ENCODE results near the gene DDX17.

Gene DDX17

DNA sequence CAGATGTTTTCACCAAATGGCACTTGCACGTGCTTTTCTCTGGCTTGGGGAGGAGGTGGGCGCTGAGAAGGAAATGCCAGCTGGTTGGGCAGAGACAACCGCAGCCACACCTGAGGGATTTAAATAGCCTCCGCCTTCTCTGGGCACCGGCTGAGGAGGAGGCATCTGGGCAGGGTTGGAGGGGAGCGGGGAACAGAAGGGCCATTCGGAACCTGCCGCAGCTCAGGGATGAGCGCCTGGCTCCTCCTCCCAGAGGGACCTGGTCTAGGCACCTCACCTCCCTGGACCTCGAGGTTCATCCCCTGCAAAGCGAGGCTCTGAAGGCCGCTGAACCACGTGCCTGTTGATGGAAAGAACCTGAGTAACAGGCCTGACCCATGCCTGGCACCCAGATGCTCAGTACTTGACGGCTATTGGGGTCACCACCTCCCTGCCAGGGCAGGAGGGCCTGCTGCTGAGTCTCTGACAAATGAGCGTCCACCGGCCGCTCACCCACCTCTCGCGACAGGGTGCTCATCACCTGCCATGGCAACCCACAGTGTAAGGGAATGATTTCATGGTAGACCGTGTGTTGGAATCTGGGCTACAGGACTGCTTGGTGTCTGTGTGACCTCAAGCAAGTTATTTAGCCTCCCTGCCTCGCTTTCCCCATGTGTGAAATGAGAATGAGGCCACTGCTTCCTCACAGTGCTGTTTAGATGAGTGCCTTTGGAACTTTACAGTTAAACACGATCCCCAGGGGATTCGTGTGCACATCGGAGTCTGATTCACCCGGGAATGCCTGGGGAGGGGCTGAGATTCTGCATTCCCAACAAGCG is 40.2 kb downstream of the DDX17 start:
- no peak for DNase-seq (ENCODE audit: low read depth, low spot score)

DNA sequence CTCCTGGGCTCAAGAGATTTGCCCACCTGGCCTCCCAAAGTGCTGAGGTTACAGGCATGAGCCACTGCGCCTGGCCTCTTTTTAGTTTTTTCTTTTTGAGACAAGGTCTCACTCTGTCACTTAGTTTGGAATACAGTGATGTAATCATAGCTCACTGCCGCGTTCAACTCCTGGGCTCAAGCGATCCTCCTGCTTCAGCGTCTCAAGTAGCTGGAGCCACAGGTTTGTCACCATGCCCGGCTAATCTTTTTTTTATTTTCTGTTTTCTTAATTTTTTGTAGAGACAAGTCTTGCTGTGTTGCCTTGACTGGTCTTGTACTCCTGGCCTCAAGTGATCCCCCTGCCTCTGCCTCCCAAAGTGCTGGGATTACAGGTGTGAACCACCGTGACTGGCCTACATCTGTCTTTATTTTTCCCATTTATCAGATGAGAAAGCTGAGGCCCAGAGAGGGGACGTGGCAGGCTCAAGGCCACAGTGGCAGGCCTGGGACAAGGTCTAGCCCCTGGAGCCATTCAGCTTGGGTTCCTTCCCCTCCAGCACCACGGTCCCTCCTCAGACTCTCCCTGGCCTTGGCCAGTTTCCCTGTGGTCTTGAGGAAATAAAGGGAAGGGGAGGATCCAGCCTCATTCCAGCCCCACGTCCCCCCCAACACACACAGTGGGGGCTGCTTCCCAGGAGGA is 41.0 kb downstream of the DDX17 start:
- DNase-seq (ENCODE audit: low read depth, low spot score), result no peak

DNA sequence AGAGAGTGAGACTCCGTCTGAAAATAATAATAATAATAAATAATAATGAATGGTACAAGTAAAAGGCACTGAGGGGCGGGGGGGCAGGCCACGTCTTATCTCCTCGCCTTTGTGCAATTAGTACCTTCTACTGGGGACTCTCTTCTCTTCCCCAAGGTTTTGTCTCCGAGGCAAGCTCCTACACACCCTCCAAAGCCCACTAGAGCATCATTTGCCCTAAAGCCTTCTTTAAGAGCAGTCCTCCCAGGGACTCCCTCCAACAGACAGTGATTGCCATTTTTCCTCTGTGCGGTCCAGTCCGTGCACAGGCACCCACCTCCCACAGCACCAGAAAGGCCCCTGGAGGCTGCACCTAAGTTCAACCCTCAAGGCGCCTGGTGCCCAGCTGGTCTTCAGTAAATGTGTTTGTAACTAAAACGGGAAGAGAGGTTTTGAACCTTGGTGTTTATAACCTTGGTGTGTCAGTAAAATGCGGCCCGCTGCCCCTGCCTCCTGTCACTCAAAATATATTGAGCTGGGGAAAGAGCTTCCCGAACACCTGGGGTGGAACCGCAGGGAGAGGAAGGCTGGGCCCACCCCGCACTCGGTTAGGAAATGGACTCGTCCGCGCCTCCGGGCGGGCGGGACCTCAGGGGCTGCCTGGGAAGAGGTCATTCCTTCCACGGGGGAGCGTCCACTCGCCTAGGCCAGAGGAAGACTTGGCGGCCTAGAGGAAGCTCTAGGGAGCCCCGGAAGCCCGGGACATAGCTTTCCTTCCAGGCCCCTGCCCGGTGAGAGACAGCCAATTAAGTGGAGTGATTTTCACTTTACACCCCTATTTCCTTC is 42.9 kb downstream of the DDX17 start:
- DNase-seq (ENCODE audit: low read depth, low spot score), result no peak

DNA sequence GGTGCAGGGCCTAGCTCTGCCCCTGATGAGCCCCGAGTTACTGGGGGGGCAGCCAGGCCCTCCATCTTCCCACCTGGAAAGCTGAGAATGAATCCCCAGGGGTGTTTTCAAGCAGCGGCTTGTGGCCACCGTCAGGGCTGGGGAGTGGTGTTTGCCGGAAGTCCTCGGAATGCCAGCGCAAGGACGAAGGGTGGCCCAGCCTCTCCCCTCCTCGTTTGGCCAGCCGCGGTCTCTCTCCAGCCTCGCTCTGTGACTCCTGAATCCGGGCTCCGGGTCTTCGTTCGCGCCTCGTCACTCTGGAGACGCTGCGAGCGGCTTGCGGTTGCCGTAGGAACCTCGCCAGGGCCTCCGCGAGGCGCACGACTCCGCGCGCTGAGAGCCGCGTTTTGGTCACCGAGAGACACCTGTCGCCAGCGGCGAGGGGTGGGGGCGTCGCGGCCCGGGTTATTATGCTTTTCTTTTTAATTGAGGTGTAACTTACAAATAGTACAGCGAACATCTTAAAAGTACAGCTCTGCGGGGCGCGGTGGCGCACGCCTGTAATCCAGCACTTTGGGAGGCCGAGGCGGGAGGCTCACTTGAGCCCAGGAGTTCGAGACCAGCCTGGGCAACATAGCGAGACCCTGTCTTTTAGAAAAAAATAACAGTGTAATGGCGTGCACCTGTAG is 44.6 kb downstream of the DDX17 start:
- DNase-seq (ENCODE audit: low read depth, low spot score), result peak; percentile 50

DNA sequence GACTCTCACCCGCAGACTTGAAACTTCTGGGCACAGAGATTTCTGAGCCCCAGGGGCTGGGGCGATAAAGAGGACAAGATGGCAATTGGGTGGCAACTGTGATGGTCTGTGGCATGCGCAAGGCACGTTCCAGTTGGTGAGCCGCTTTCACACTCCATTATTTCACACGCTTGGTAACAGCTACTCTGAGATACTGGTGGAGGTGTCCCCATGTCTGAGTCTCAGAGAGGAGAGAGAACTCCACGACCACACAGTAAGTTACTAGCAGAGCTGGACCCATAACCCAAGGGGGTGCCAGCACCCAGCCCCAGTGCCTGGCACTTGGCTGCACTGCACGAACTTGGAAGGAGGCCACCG is 45.1 kb downstream of the DDX17 start:
- DNase-seq (ENCODE audit: low read depth, low spot score), result no peak

DNA sequence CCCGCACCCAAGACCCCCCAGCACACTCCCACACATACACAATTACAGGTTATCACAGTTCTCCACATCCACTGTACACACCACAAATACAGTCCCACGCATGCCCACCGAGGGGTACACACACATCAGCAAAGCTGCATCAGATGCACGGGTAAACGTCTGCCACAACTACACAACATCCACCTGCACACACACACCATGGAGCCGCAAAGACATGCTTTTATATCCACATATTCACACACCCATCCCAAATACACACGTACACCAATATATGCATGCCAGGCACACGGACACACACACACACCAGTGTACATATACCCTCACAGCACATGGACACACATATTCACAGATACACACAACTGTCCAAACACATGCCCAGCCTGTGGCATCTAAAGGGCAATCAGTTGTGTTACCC is 45.7 kb downstream of the DDX17 start:
- no peak for DNase-seq (ENCODE audit: low read depth, low spot score)

DNA sequence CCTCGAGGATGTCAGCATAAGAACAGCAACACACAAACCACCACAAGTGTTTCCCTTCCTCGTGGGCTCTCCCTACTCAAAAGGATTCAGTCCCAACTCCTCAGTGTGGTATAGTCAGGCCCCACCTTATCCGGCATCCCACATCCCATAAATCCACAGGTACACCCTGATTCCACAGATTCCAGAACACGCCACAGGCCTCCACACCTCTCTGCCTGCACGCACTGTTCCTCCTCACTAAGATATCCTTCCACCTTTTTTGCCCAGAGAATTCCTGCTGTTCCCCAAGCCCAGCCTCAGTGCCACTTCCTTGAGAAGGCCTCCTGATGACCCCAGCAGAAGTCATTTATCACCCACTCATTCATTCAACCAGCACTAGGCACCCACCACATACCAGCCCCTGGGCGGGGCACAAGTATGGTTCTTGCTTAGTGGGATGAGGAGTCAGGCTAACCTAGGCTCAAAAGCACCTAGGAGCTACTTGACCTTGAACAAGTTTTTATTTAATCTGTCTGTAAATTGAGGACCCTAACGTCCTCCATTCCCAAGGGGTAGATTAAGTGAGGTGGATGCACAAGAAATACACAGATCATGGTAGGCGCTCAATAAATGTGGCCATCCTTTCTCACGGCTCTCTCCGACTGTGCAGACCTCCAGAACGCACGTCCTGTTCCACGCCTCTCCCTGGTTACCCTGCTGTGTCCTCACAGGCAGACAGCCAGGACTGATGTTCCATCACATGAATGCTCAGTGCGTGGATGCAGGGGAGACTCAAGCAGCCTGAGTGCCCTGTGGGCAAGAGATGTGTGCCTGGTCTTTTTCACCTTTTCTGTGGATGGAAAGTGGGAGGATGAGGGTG is 49.0 kb downstream of the DDX17 start:
- no peak for DNase-seq (ENCODE audit: low read depth, low spot score)

DNA sequence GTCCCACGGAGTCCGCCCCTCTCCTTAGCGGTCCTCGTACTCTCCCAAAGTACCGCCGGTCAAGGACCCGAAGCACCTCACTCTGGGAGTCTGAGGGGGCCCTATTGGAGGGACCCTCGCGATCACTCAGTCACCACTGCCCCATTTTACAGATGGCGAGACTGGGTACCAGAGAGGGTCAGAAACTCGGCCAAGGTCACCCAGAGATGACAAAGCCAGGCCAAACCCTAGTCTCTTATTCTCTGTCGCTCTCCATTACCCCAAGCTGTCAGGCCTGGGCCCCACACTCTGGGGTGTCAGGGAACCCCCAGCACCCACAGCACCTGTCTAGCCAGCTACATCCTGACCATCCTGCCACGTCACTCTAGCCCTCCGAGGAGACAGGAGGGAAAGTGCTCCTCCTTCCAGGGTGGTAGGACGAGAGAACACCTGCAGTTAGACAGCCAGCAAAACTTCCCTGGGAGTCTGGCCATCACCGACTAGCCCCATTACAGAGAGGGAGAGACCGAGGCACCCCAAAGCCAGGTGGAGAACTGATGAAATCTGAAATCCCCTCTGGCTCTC is 49.8 kb downstream of the DDX17 start:
- no peak for DNase-seq (ENCODE audit: low read depth, low spot score)

DNA sequence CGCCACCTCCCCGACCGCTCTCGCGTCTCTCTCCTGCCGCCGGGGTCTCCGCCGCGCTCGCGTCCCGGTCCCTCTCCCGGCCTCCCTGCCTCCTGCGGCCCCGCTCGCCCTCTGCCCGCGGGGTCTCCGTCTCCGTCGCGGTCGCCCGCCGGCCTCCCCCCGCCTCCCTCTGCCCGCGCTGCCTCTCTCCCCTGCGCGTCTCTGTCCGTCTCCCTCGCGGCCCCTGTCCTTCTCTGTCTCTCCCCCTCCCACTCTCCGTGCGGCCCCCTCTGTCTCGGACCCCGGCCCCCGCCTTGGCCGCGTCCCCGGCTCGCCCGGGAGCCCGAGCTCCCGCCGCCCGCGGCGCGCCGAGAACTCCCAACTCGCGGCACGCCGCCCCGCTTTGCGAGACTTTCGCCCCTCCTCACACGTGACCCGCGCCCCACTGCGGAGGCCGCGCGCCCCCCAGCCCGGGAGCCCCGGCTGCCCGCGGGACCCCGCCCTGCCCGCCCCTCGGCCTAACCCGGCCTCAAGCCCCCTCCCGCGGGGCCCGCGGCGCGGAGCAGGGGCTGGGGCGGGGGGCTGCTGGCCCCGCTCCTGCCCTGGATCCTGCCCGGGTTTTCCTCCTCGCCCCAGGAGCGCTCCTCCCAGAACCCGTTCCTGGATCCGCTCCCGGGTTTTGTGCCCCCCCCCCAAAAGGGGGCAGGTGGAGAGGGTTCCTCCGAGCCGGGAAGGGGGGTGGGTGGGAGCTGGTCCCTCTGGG is 50.4 kb downstream of the DDX17 start:
- DNase-seq (ENCODE audit: low read depth, low spot score), result no peak

DNA sequence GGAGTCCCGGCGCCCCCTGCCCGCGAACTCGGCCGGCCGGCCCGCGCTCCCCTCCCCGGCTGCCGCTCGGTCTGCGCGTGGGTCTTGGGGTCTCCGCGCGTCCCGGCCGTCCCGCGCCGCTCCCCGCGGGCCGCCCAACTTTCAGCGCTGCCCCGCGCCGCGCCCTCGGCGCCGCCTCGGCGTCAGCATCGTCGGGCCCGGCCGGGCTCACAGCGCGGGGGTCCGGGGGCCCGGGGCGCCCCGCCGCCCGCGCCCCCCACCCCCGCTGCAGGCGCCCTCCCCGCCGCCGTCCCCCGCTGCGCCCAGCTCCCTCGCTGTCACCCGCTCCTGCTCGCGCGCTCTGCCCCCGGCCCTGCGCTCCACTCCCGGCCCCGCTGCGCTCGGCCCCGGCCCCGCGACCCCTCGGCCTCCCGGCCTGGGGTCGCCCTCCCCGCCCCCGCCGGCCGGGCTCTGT is 51.0 kb downstream of the DDX17 start, which contains the start of gene KCNJ4:
Gene KCNJ4, minus strand, starts transcription at position 124 of the 454 bp plus-strand sequence. CDS start 27,067 bp downstream, outside the sequence.
- DNase-seq (ENCODE audit: low read depth, low spot score), result no peak

DNA sequence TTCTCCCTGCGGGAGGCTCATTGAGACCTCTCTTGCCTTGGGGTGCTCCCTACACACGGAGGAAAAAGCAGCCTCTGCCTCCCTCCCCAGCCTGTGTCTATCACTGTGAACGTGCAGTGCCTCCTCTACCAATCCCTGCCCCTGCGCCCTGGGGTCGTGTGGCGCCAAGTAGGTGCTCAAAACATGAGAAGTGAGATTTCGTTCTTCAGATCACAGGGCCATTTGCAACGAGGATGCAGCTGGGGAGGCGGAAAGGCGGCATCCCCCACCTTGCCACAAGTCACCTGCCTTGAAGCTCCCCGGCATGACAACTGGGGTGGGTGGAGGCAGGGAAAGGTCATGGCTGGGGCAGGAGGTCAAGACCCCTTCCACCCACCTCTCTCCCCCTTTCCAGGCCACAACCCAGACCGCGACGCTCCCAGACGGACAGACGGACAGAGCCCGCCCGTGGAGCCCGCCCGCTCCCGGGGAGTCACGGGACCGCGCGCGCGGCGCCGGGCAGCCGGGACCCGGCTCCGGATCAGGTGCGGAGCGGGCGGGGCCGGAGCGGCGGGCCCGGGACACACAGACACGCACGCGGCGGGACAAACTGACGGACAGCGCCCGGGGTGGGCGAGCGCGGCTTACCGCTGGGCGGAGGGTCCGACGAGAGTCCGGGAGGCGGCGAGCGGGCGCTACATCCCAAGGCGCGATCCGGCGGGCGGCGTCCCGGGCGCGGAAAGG is 51.6 kb downstream of the DDX17 start:
- no peak for DNase-seq (ENCODE audit: low read depth, low spot score)

DNA sequence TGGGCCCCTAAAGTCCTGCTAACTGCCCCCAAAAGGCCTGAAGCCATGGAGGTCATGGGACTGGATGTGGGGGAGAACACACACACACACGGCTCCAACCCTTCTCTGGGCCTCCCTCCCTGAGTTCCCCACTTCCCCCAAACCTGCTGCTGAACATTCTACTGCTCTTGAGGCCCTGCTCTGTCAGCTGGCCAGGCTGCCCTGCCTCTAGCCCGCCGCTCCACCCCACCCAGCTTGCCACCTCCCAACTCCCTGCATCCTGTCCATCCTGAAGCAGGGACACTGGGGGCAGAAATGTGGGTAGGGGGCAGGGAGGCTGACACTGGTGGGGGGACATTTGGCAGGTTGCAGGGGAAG is 52.1 kb downstream of the DDX17 start:
- DNase-seq (ENCODE audit: low read depth, low spot score), result no peak

DNA sequence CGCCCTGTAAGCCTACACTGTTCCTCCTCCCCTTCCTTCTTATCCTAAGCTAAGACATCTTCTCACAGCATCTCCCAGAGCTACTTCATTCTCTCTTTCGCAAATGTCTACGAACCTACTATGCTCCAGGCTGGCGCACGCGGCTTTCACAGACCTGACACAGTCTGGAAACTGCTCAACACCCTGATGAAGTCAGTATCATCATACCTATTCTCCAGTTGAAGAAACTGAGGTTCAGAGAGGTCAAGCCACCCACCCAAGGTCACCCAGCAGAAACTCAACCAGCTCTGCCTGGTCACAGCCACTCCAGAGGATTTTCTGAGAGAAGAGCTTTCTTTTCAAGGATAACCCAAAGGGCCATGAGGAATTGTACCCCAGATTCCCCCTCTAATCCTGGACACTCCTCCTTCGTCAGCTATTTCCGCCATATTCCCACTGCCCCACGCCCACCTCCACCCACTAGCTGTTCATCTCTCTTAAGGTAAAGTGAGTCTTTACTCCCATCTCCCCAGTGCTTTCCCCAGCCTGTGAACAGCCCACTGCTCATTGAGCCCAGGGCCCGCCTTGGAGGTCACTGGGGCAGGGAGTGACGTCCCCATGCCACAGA is 52.9 kb downstream of the DDX17 start:
- DNase-seq (ENCODE audit: low read depth, low spot score), result no peak

DNA sequence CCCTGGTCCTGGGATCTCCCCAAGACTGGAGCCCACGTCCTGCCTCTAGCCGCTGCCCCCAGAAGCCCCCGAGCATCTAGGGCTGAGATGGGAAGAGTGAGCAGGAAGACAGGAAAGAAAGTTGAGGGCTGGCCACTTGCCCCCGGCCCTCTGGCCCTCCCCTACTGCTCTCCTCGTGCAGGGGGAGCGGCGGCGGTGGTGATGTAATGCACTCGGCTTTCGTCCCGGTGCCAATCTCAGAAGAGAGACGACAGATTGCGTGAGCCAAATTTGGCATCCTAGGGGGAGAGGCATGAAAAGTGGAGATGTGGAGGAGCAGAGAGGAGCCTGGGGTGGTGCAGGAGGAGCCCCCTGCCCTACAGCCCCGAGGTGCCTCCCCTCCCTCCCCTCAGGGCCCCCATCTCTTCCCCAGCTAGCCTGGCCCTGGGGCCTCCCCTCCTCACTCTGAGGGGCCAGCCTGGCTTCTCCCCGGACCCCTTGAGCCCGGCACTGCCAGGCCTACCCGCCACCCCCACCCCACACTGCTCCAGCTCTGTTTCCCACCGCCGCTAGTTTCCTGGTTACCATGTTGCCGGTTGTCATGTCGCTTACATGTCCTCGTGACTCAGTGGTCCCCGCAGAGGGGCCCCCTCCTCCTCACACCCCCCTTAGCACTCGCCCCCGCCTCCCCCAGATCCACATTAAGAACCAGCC is 53.6 kb downstream of the DDX17 start:
- no peak for DNase-seq (ENCODE audit: low read depth, low spot score)

DNA sequence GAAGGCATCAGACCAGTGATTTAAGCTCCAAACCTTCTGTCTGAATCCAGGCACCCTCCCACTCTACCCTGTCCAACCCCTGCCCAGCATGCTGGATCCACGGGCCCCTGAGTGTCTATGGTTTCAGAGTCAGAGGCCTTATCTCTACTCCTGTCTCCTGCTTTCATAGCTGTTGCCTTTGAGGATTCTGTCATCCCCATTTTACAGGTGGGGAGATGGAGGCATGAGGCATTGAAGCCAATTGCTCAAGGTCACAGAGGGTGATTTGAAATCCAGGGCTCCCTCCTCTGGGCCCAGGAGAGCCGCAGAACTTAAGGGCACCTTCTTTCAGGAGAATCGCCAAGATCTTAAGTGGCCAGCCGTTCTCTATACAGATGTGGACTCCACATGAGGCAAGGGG is 54.2 kb downstream of the DDX17 start:
- DNase-seq (ENCODE audit: low read depth, low spot score), result no peak

DNA sequence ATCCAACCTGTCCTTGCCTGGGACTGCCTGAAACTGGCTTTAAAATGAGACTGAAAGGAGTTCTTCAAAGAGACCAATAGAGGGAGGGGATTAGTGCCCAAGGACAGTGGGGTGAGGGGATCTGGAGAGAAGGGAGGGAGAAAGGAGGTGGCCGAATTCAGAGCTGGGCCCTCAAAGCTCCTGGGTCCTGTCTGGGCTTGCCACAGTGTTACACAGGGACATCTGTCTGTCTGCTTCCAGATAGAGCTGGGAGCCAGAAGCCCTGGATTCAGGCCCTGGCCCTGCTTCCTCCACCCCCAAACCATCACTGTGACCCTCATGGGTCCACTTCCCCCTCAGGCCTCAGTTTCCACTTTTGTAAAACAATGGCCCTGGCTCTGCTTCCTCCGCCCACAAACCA is 54.7 kb downstream of the DDX17 start:
- DNase-seq (ENCODE audit: low read depth, low spot score), result no peak

DNA sequence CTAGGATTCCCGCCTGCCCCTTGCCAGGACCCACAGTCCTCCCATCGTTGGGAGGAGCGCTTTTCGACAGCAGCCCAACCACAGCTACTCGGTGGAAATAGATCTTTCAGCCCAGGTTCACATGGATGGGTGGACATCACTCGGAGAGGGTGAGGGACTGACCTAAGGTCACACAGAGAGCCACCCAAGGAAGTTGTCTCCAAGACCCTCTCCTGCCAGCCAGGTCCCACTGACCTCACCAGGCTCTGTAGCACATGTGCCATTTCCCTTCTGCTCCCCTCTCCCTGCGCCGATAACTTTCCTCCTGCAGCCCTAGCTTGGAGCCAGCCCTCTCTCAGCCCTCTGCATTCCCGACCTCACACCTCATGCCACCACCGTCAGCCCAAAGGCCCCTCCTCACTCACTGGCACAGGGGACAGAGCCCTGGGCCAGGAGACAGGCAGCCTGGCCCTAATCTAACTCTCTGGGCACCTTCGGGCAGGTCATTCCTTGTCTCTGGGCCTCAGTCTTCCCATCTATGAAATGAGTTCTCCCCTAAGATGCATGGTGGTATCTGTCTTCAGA is 55.8 kb downstream of the DDX17 start:
- DNase-seq (ENCODE audit: low read depth, low spot score), result no peak

DNA sequence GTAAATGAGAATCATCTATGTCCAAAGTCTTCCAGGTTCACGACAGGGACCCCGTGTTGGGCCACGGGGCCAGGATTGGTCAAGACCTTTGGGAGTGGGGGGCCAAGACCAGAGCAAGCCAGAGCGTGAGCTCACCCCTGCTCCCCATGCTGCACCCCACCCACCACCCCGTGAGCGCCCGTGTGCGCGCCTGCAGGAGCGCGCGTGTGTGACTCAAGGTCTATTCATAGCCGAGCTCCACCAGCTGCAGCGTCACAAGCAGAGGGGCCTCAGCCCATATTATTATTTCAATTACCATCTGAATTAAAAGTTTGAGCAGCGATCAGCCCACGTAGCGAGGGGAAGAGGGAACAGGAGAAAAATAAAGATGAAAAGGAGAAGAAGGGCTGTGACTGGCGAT is 56.3 kb downstream of the DDX17 start:
- no peak for DNase-seq (ENCODE audit: low read depth, low spot score)

All from smooth muscle cell of the brain vasculature (primary cell).